Immature natural killer cell (primary cell): Measurements from ENCODE around the gene XIRP1. TPM values are rescaled to one million over a fixed set of nuclear protein-coding genes. Genes with fewer than 3 reads are reported as not detected.

Source experiments
- DNase-seq, 3 donors: peaks; one replicate each; pipeline ENCODE4 v3.0.0; 2022; ENCODE audit warnings: mixed read lengths in 1 of 3
- H3K27ac Mint-ChIP-seq, 6 donors: one replicate each; pipeline ENCODE4 v1.8.0; 2020; ENCODE audit warnings: mixed read lengths in 6 of 6, mild to moderate bottlenecking in 5 of 6, inconsistent platforms in 4 of 6, moderate library complexity in 3 of 6
- H3K27me3 Mint-ChIP-seq, 3 donors: one replicate each; pipeline ENCODE4 v1.8.0; 2020 to 2021; ENCODE audit warnings: low read depth in 3 of 3, mild to moderate bottlenecking in 3 of 3, mixed read lengths in 3 of 3, moderate library complexity in 3 of 3, inconsistent platforms in 1 of 3
- H3K36me3 Mint-ChIP-seq, 3 donors: one replicate each; pipeline ENCODE4 v1.8.0; 2020; ENCODE audit warnings: mixed read lengths in 3 of 3, inconsistent platforms in 2 of 3, mild to moderate bottlenecking in 2 of 3
- H3K4me1 Mint-ChIP-seq, 2 donors: one replicate each; pipeline ENCODE4 v1.8.0; 2020; ENCODE audit warnings: inconsistent platforms in 2 of 2, mild to moderate bottlenecking in 2 of 2, mixed read lengths in 2 of 2, moderate library complexity in 1 of 2
- H3K4me3 Mint-ChIP-seq, 5 donors: one replicate each; pipeline ENCODE4 v1.8.0; 2020; ENCODE audit warnings: mild to moderate bottlenecking in 5 of 5, mixed read lengths in 5 of 5, inconsistent platforms in 3 of 5, moderate library complexity in 3 of 5
- H3K9me3 Mint-ChIP-seq, 6 donors: one replicate each; pipeline ENCODE4 v1.8.0; 2020; ENCODE audit warnings: mild to moderate bottlenecking in 6 of 6, mixed read lengths in 6 of 6, inconsistent platforms in 4 of 6, moderate library complexity in 3 of 6
- polyA plus RNA-seq, 3 donors: library from polyadenylated mRNA; unstranded; fragments of 300-500 nt; fragmentation: Illumina TruSeq; gene quantifications; one replicate each; pipeline ENCODE4 v1.2.3, GENCODE V29; 2021

Gene XIRP1
- polyA plus RNA-seq, 3 donors from 2014 or later: 0.03 to 0.27 TPM; not detected in 1

DNA sequence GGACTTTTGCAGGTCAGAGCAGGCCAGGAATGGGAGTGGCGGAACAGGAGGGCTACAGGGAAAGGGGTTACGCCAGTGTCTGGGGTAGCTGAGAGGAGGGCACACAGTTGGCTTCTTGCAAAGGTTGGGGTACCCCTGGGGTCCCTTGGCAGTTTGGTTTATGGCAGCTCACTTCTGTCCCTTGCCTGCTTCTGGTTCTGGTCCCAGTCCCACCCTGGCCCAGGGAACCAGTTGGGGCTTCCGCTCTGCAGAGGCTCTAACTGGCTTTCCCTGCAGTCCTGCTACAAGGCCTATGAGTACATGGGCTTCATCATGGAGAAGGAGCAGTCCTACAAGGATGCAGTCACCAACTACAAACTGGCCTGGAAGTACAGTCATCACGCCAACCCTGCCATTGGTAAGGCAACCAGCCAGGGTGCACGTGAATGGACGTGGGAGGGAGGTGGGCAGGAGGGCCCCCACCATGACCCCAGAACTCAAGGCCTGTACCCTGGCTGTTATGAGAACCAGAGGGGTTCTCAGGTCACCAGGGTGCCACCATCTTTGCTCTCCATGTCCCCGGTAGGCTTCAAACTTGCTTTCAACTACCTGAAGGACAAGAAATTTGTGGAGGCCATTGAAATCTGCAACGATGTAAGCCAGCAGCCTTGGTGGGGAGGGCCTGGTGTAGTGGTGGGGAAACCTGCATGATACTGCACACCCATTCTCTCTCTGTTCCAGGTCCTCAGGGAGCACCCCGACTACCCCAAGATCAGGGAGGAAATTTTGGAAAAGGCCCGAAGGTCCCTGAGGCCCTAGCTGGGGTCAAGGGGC, 54.2 kb downstream of the XIRP1 start:
- H3K9me3 Mint-ChIP-seq: no peaks in the 10 kb centered on the region
- no peak for DNase-seq
- peaks cover 21 to 42% (median 31%) of the 10 kb centered on the region in 3 donors for H3K27me3 Mint-ChIP-seq
- peaks cover 0 to 3% of the 10 kb centered on the region in 2 donors for H3K4me1 Mint-ChIP-seq
- H3K36me3 Mint-ChIP-seq: peaks cover 8 to 25% (median 9%) of the 10 kb centered on the region in 3 donors
- H3K4me3 Mint-ChIP-seq: peak overlapping the region in 1 of 5 donors; percentile 3
- peak overlapping the region in 2 of 6 donors; percentile 39 to 74 for H3K27ac Mint-ChIP-seq

DNA sequence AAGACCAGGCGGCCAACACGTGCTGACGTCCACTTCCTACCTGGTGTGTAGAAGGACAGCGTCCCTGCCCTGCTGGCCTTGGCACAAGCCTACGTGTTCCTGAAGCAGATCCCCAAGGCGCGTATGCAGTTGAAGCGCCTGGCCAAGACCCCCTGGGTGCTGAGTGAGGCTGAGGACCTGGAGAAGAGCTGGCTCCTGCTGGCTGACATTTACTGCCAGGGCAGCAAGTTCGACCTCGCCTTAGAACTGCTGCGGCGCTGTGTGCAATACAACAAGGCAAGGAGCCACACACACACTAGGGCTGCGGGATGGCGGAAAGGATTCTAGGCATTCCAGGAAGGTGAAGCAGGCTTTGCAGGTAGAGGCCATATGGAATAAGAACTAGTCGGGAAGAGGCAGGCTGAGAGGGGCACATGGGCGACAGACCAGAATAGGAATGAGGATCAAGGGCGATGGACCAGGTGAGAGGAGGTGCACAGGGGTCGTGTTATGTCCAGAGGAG, 54.9 kb downstream of the XIRP1 start:
- peak overlapping the region in 1 of 5 donors; percentile 3 for H3K4me3 Mint-ChIP-seq
- peaks cover 17 to 35% (median 27%) of the 10 kb centered on the region in 3 donors for H3K27me3 Mint-ChIP-seq
- DNase-seq: no peak
- peaks cover 5 to 19% (median 6%) of the 10 kb centered on the region in 3 donors for H3K36me3 Mint-ChIP-seq
- no peaks in the 10 kb centered on the region for H3K9me3 Mint-ChIP-seq
- H3K27ac Mint-ChIP-seq: peak overlapping the region in 2 of 6 donors; percentile 39 to 74
- peaks cover 0 to under 1% of the 10 kb centered on the region in 2 donors for H3K4me1 Mint-ChIP-seq

DNA sequence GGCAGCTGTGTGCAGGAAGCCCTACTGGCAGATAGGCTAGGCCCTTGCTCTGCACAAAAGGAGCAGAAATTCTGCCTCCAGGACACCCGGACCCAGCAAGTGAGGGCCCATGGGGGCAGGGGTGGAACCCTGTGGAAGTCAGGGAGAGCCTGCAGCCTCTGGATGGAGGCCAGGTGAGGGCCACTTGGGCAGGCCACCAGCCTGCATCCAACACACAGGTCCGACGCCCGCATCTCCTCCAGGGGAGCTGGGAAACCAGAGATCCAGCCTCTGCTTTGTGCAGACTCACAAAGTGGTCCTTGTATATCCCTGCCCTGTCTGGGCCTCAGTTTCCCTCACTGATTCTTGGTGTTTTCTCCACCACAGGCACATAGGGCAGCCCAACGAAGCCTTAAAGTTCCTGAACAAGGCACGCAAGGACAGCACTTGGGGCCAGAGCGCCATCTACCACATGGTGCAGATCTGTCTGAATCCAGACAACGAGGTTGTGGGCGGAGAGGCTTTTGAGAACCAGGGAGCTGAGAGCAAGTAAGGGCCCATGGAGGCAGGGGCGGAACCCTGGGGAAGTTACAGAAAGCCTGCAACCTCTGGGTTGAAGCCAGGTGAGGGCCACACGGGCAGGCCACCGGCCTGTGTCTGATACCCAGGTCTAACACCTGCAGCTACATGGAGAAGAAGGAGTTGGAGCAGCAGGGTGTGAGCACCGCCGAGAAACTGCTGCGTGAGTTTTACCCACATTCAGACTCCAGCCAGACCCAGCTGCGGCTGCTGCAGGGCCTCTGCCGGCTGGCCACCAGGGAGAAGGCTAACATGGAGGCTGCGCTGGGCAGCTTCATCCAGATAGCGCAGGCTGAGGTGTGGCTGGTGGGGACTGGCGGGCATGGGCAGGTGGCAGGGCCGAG, 55.6 kb downstream of the XIRP1 start:
- DNase-seq: no peak
- no peak overlapping the region for H3K4me3 Mint-ChIP-seq
- H3K27ac Mint-ChIP-seq: peak overlapping the region in 1 of 6 donors; percentile 37
- H3K36me3 Mint-ChIP-seq: peaks cover 4 to 15% (median 5%) of the 10 kb centered on the region in 3 donors
- H3K4me1 Mint-ChIP-seq: no peaks in the 10 kb centered on the region
- peaks cover 14 to 28% (median 26%) of the 10 kb centered on the region in 3 donors for H3K27me3 Mint-ChIP-seq
- no peaks in the 10 kb centered on the region for H3K9me3 Mint-ChIP-seq

DNA sequence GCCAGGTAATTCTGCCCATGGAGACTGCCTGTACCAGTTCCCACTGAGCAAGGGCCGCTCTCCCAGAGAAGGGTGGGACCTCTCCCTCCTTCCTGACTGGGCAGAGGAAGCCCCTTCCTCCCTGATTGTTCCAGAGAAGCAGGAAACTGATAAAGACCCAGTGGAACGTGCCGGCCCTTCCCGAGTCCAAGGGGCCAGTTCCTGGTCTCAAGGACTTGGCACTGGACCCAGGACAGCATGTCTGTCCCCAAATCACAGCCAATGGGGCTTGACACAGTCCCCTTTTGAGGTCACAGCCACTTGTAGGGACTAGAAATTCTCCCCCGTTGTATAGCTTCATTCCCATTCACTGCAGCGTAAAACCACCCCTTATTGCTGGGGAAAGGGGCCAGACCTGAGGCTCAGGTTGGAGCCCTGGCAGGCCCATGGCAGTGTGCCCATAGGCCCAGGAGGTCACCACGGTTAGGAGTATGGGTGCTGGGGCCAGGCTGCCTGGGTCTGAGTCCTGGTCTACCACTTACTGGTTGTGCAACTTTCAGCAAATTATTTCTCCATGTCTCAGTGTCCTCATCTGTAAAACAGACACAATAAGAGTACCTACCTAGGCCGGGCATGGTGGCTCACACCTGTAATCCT, 57.1 kb downstream of the XIRP1 start:
- Mint-ChIP-seq H3K27me3 (peaks cover 0 to 18% (median 16%) of the 10 kb centered on the region in 3 donors), H3K36me3 (peaks cover 0 to 4% (median 2%) of the 10 kb centered on the region in 3 donors), H3K9me3 (no peaks in the 10 kb centered on the region), H3K4me3 (no peak overlapping the region), H3K4me1 (no peaks in the 10 kb centered on the region), H3K27ac (no peak overlapping the region)
- DNase-seq: no peak

DNA sequence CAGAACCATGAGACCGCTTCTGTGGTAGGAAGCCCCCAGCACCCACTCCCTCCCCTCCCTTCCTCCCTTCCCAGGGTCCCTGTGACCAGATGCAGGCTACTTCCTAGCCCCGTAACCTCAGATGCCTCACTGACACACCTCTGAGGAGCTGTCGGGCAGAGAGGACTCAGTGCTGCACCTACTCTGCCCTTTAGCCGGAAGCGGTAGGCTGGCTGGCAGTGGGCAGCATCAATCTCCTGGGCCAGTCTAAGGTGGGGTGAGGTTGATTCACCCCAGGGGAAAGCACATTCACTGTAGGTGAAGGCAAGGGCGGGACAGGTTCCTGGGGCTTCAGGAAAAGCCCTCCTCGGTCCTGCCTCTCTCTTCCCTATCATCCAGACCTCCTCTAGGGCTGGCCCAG, 58.1 kb downstream of the XIRP1 start:
- Mint-ChIP-seq H3K9me3 (no peaks in the 10 kb centered on the region), H3K4me3 (no peak overlapping the region), H3K36me3 (peaks cover 0 to 4% (median 0%) of the 10 kb centered on the region in 3 donors), H3K4me1 (no peaks in the 10 kb centered on the region), H3K27ac (no peak overlapping the region), H3K27me3 (peaks cover 0 to 15% (median 13%) of the 10 kb centered on the region in 3 donors)
- DNase-seq: no peak

DNA sequence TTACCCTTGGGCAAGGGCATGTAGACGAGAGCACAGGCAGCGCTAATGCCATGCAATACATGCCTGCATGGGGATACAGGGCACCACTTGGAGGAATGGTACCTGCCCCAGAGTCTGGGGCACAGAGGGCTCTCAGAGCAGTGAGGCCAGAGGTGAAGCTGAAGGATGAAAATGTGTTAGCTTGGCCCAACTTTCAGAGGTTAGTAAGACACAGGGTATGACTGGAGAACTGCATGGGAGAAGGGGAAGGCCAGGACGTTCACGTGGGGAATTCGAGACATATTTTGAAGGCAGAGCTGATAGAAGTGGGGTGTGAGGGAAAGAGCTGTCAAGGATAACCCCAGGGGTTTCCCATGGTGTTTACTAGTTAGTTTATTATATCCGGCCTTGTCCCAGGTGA, 58.6 kb downstream of the XIRP1 start:
- Mint-ChIP-seq H3K4me1 (peaks cover under 1% of the 10 kb centered on the region in 2 donors), H3K27me3 (peaks cover 0 to 11% (median 11%) of the 10 kb centered on the region in 3 donors), H3K27ac (no peak overlapping the region), H3K4me3 (no peak overlapping the region), H3K9me3 (no peaks in the 10 kb centered on the region), H3K36me3 (peaks cover 0 to 4% (median 0%) of the 10 kb centered on the region in 3 donors)
- DNase-seq: no peak

Other genes with a start within 250 kb of the XIRP1 start
- not detected for gene SCN11A, start 140.7 kb downstream of the XIRP1 start, polyA plus RNA-seq
- gene WDR48, start 140.6 kb downstream of the XIRP1 start, polyA plus RNA-seq: 10 to 100 TPM; 28.0 to 41.7 (median 31.2) TPM
- gene GORASP1, start 85.0 kb downstream of the XIRP1 start, polyA plus RNA-seq: 1 to 10 TPM; 5.3 to 7.8 (median 5.4) TPM
- under 1 TPM in 2 of 3 donors, not detected in 1; 0.39 to 0.45 TPM for gene TTC21A, start 84.9 kb downstream of the XIRP1 start, polyA plus RNA-seq
- 10 to 100 TPM; 42.1 to 46.6 (median 43.4) TPM for gene CSRNP1, start 39.0 kb downstream of the XIRP1 start, polyA plus RNA-seq
- gene CX3CR1, start 87.4 kb upstream of the XIRP1 start, polyA plus RNA-seq: 1,000 to 10,000 TPM in 1 of 3 donors, 100 to 1,000 TPM in 2; 338 to 1,281 (median 522) TPM
- gene CCR8, start 137.1 kb upstream of the XIRP1 start, polyA plus RNA-seq: 1 to 10 TPM in 2 of 3 donors, not detected in 1; 1.1 TPM
- 10 to 100 TPM; 32.1 to 55.0 (median 37.8) TPM for gene SLC25A38, start 190.8 kb upstream of the XIRP1 start, polyA plus RNA-seq
- 100 to 1,000 TPM; 496 to 820 (median 547) TPM for gene RPSA, start 214.1 kb upstream of the XIRP1 start, polyA plus RNA-seq